Stimulated activated CD8-positive, alpha-beta memory T cell treated with anti-CD3 and anti-CD28 coated beads, Interleukin-7, amount 100 ng/mL, for 48 hours (primary cell): Measurements from ENCODE around the gene PCDHGA6.
A peak's percentile ranks its signal among the peaks of the same experiment; 100 is the strongest.
"Not testable (repeated sequence)": the region's sequence is repeated elsewhere in the genome, so short reads cannot be mapped to it uniquely, and the experiment has no call there.

Source experiments
- DNase-seq, 2 donors: peaks; one replicate each; pipeline ENCODE4 v3.0.0-alpha.2; 2020; ENCODE audit warnings: low read depth in 1 of 2; ENCODE audit errors: extremely low read depth in 1 of 2

PCDHGA6 gene

DNA sequence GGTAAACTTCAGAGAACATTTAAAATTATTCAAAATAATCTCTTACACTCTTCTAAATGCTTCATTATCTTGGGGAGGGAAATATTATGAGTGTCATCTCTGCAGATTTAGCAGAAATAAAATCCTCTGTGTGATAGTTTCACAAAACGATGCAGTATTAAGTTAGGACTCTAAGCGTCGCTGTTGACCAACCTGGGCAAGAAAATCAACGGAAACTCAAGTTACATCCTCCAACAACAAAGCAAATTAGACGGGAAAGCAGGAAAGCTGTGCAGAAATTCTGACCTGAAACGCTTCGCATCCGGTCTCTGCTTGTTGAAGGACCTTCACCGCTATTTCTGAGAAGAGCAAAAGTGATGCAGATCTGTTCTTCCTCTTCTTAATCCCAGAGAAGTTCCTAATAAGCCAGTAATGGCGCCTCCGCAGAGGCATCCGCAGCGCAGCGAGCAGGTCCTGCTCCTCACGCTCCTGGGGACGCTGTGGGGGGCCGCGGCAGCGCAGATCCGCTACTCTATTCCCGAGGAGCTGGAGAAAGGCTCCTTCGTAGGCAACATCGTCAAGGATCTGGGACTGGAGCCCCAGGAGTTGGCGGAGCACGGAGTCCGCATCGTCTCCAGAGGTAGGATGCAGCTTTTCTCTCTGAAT is at the start of gene PCDHGA6:
Gene PCDHGA6, plus strand, starts transcription at position 219 of the 645 bp plus-strand sequence. Its CDS starts 193 bp downstream, at position 412.
- DNase-seq: no peak

DNA sequence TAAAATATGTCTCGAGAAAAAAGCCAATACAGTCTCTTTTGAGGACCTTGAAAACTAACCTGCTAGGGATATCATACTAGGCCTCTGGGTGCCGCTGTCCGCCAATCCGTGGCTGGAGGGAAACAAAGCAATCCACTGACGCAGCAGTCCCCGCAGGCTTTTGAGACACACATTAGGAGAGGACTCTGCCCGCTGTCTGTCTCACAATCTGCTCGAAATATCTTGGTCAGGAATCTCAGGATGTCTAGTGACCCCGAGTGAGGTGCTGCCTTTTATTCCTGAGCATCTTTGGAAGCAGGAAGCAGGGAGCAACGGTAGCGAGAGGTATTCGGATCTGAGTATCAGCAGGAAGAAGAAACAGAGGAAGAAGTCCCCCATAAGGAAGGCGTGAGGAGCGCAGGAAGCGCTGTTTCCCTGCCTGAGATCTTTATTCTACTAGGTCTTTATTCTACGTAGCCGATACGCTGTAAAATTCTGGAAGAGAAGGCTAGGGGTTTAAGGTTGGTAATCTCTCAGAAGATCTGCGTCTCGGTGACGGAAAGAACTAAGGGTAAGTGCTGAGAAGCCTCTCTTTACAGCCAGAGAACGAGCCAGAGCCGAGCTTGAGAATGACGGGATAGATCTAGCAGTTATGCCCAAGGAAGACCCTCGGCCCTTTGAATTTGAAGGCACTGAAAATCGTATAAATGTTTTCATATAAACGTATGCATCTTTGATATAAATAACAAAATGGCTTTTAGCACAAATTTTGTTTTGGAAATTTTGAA is 47.4 kb upstream of the PCDHGA6 start:
- peak; percentile 15 to 42 for DNase-seq

DNA sequence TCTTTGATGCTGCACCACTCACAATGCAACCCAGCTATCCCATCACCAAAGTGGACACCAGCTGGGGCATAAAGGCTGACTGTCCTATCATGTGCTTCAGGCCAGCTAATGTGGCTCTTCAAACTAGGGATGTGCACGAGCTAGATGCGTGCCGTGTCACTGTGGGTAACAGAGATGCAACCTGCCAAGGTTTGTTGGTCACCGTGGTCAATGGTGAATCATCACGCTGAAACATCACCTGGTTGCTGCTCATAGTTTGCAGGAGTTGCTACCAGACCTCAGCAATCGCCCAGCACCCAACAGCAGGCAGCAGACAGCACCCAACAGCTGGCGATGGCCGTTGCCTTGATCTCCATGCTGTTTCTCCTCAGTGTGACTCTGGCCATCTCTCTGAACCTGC is 45.5 kb upstream of the PCDHGA6 start:
- DNase-seq: no peak

DNA sequence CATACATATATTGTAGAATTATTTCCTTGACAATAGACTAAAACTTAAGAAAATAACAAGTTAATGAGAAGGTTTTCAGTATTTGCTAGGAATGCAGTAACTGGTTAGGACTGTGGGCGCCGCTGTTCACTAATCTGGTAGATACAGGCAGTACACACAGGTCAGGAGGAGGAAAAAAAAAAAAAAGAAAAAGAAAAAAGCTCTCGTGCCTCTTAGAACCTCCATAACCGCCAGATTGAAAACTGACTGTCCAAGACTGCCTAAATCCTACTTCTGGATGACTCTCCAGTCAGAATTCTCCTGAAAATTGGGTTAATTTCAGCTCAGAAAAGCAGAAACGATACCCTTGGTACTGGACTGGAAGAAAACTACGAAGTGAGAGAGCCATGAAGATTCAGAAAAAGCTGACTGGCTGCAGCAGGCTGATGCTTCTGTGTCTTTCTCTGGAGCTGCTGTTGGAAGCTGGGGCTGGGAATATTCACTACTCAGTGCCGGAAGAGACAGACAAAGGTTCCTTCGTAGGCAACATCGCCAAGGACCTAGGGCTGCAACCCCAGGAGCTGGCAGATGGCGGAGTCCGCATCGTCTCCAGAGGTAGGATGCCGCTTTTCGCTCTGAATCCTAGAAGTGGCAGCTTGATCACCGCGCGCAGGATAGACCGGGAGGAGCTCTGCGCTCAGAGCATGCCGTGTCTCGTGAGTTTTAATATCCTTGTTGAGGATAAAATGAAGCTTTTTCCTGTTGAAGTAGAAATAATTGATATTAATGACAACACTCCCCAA is 43.2 kb upstream of the PCDHGA6 start, which contains the start of gene PCDHGA1:
Gene PCDHGA1, plus strand, starts transcription at position 216 of the 782 bp plus-strand sequence.
- DNase-seq: no peak

DNA sequence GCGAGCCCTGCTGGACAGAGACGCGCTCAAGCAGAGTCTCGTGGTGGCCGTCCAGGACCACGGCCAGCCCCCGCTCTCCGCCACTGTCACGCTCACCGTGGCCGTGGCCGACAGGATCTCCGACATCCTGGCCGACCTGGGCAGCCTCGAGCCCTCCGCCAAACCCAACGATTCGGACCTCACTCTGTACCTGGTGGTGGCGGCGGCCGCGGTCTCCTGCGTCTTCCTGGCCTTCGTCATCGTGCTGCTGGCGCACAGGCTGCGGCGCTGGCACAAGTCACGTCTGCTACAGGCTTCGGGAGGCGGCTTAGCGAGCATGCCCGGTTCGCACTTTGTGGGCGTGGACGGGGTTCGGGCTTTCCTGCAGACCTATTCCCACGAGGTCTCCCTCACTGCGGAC is 41.1 kb upstream of the PCDHGA6 start:
- DNase-seq: not testable (repeated sequence)

DNA sequence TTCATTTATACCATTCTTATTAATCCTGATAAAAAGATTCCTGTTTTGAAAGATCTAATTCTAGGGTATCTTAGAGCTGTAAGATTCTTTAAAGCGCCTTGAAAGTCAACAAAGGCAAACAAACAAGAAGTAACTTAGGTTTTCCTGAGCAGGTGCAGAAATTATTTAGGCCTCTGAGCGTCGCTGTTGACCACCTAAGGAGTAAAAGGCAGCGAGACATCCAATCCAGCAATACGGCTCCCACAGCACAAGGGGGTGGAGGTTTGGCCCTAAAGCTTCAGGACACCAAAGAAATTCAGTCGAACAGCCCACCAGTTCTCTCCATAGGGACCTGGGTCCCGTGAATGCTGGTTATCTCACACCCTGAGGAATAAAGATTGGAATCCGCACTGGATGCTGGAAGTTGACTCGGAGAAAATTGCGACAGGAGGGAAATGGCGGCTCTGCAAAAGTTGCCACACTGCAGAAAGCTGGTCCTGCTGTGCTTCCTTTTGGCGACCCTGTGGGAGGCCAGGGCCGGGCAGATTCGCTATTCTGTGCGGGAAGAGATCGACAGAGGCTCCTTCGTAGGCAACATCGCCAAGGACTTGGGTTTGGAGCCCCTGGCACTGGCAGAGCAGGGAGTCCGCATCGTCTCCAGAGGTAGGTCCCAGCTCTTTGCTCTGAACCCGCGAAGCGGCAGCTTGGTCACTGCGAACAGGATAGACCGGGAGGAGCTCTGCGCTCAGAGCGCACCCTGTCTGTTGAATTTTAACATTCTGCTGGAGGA is 35.0 kb upstream of the PCDHGA6 start, which contains the start of gene PCDHGA2:
Gene PCDHGA2, plus strand, starts transcription at position 223 of the 769 bp plus-strand sequence.
- no peak for DNase-seq

DNA sequence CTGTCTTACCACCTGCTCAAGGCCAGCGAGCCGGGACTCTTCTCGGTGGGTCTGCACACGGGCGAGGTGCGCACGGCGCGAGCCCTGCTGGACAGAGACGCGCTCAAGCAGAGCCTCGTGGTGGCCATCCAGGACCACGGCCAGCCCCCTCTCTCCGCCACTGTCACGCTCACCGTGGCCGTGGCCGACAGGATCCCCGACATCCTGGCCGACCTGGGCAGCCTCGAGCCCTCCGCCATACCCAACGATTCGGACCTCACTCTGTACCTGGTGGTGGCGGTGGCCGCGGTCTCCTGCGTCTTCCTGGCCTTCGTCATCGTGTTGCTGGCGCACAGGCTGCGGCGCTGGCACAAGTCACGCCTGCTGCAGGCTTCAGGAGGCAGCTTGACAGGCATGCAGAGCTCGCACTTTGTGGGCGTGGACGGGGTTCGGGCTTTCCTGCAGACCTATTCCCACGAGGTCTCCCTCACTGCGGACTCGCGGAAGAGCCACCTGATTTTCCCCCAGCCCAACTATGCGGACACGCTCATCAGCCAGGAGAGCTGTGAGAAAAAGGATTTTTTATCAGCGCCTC is 32.8 kb upstream of the PCDHGA6 start:
- not testable (repeated sequence) for DNase-seq

DNA sequence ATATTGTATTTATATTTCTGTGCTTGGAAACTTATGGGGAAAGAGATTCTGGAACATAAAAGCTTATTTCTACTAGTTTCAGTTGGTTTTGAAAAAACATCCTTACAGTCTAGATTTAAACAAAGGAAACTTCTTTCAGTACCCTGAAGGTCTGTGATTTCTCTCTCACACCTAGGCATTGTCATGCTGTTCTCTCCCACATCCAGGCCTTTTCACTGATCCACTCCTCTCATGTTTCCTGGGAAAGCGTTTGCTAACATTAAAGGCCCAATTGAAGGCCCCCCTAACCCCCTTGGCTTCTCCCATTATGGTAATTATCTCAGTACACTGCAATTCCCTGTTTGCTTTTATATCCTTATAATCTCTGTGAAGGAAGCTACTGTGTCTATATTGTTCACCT is 30.9 kb upstream of the PCDHGA6 start:
- DNase-seq: no peak

DNA sequence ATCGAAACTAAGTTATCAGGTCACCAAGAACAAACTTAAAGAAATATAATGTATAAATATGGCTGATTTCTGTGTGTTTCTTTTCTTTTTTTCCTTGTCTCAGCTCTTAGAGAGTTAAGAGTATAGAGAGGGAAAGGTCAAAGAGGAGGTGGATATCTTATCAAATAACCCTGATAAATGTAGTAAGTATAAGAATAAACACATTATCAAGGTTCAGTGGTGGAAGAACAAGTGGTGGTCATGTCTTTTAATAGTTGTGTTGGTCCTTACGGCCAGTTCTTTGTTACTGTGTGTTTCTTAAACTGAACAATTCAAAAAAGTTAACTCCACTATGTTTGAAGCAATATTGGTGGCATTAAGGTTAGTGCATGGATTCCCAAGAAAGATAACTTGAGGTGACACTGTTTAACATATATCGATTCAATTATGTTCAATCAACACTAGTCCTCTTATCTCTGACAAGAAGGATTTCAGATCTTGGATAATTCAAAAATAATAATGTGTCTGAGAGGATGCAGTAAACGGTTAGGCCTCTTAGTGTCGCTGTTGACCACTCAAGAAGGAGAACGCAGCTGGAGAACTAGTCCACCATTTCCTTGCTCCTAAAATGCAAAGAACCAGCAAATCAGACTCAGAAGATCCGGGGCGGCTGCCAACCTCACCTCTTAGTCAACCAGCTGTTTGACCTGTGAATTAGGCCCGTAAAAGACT is 30.3 kb upstream of the PCDHGA6 start, which contains the start of gene PCDHGA3:
Gene PCDHGA3, plus strand, starts transcription at position 588 of the 711 bp plus-strand sequence. CDS start 205 bp downstream, outside the sequence.
- DNase-seq: no peak

DNA sequence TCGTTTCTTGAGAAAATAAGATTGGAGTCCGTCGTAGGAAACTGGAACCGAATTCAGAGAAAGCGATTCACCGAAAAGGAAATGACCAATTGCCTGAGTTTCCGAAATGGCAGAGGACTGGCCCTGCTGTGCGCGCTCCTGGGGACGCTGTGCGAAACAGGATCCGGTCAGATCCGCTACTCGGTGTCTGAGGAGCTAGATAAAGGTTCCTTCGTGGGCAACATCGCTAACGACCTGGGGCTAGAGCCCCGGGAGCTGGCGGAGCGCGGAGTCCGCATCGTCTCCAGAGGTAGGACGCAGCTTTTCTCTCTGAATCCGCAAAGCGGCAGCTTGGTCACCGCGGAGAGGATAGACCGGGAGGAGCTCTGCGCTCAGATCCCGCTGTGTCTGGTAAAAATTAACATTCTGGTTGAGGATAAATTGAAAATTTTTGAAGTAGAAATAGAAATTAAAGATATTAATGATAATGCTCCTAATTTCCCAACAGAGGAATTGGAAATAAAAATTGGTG is 29.7 kb upstream of the PCDHGA6 start:
- no peak for DNase-seq

DNA sequence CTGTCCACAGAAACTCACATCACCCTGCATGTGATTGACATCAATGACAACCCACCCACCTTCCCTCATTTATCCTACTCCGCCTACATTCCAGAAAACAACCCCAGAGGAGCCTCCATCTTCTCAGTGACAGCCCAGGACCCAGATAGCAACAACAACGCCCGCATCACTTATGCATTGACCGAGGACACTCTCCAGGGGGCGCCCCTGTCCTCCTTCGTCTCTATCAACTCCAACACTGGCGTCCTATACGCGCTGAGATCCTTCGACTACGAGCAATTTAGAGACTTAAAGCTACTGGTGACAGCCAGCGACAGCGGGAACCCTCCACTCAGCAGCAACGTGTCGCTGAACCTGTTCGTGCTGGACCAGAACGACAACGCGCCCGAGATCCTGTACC is 28.4 kb upstream of the PCDHGA6 start:
- DNase-seq: no peak

DNA sequence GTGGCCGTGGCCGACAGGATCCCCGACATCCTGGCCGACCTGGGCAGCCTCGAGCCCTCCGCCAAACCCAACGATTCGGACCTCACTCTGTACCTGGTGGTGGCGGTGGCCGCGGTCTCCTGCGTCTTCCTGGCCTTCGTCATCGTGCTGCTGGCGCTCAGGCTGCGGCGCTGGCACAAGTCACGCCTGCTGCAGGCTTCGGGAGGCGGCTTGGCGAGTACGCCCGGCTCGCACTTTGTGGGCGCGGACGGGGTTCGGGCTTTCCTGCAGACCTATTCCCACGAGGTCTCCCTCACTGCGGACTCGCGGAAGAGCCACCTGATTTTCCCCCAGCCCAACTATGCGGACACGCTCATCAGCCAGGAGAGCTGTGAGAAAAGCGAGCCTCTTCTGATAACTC is 27.7 kb upstream of the PCDHGA6 start:
- DNase-seq: not testable (repeated sequence)

DNA sequence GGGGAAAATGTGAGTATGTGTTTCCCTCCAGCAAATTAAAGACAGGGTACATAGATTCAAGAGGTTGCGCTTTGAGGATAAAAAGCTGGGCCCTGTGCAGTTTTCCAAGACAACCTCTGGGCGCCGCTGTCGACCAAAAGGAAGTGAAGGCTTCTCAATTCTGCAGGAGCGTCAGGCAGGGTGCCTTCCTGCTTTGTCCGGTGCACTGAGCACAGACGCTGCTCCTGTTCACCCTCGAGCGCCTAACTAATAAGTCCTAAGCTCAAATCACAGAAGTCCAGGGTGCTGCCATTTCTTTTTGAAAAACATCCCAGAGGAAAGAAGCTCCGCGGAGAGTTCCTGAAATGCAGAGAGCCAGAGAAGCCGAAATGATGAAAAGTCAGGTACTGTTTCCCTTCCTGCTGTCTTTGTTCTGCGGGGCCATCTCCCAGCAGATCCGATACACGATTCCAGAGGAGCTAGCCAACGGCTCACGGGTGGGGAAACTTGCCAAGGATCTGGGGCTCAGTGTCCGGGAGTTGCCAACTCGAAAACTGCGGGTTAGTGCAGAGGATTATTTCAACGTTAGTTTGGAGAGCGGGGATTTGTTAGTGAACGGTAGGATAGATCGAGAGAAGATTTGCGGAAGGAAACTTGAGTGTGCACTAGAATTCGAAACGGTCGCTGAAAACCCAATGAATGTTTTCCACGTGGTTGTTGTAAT is 23.6 kb upstream of the PCDHGA6 start, which contains the start of gene PCDHGB1:
Gene PCDHGB1, plus strand, starts transcription at position 183 of the 703 bp plus-strand sequence. Its CDS starts 162 bp downstream, at position 345.
- no peak for DNase-seq

DNA sequence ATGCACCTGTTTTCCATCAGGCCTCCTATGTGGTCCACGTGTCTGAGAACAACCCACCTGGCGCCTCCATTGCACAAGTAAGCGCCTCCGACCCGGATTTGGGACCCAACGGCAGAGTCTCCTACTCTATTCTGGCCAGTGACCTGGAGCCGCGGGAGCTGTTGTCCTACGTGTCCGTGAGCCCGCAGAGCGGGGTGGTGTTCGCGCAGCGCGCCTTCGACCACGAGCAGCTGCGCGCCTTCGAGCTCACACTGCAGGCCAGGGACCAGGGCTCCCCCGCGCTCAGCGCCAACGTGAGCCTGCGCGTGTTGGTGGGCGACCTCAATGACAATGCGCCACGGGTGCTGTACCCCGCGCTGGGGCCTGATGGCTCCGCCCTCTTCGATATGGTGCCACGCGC is 22.1 kb upstream of the PCDHGA6 start:
- no peak for DNase-seq

DNA sequence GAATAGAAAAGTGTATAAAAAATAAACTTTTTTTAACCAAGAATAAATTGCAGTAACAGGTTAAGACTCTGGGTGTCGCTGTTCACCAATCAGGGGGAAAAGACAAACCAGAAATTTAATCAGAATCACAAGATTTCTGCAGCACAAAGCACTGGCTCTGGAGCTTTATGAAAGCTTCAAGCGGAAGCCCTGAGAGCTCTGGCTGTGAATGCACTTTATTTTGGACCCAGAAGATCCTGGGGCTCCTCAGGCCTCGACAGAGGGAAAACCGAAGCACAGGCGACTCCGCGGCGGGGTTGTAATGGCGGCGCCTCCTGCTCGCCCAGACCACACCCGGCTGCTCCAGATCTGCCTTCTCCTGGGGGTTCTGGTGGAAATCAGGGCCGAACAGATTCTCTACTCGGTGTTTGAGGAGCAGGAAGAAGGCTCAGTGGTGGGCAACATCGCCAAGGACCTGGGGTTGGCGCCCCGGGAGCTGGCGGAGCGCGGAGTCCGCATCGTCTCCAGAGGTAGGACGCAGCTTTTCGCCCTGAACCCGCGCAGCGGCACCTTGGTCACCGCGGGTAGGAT is 18.7 kb upstream of the PCDHGA6 start, which contains the start of gene PCDHGA4:
Gene PCDHGA4, plus strand, starts transcription at position 122 of the 570 bp plus-strand sequence. Its CDS starts 87 bp downstream, at position 209.
- DNase-seq: no peak

DNA sequence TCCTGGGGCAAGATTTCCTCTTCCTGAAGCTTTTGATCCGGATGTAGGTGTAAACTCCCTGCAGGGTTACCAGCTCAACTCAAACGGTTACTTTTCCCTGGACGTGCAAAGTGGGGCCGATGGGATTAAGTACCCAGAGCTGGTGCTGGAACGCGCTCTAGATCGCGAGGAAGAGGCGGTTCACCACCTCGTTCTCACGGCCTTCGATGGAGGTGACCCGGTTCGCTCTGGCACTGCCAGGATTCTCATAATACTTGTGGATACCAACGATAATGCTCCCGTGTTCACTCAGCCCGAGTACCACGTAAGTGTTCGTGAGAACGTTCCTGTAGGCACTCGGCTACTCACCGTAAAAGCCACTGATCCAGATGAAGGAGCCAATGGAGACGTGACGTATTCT is 18.1 kb upstream of the PCDHGA6 start:
- no peak for DNase-seq

DNA sequence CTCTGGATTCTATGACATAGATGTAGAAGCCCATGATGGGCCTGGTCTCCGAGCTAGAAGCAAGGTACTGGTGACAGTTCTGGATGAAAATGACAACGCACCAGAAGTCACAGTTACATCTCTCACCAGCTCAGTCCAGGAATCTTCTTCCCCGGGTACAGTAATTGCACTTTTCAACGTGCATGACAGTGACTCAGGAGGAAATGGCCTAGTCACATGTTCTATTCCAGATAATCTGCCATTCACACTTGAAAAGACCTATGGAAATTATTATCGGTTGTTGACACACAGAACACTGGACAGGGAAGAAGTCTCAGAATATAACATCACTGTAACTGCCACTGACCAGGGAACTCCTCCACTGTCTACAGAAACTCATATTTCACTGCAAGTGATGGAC is 17.6 kb upstream of the PCDHGA6 start:
- DNase-seq: no peak

DNA sequence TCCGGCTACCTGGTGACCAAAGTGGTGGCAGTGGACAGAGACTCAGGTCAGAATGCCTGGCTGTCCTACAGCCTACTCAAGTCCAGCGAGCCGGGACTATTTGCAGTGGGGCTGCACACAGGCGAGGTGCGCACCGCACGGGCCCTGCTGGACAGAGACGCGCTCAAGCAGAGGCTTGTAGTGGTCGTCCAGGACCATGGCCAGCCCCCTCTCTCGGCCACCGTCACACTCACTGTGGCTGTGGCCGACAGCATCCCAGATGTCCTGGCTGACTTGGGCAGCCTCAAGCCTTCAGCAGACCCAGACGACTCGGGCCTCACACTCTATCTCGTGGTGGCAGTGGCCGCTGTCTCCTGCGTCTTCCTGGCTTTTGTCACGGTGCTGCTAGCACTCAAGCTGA is 16.7 kb upstream of the PCDHGA6 start:
- no peak for DNase-seq
